HG03442 (cell line): ENCODE results near the gene CTAG2.
"Not testable (repeated sequence)": the region's sequence is repeated elsewhere in the genome, so short reads cannot be mapped to it uniquely, and the experiment has no call there.

Experiments
- ATAC-seq: cut with Tn5 transposase; IDR thresholded peaks from one replicate; pipeline ENCODE4 v1.9.1; 2021; ENCODE audit warnings: mild to moderate bottlenecking, moderate library complexity; ENCODE audit not compliant: unreplicated experiment

Gene CTAG2

GRCh38 chrX:154649503-154650220 lies 3.7 kb downstream of the CTAG2 start:
- no peak for ATAC-seq

GRCh38 chrX:154648931-154649330 lies 4.4 kb downstream of the CTAG2 start:
- no peak for ATAC-seq

- not testable (repeated sequence) for ATAC-seq
These were observed 7.5 kb downstream of the CTAG2 start for GRCh38 chrX:154645745-154646378.

- ATAC-seq: not testable (repeated sequence)
These were observed 9.7 kb downstream of the CTAG2 start for GRCh38 chrX:154643708-154644107.

- not testable (repeated sequence) for ATAC-seq
These were observed 11.6 kb downstream of the CTAG2 start for GRCh38 chrX:154641740-154642139.

GRCh38 chrX:154633661-154634060 lies 19.7 kb downstream of the CTAG2 start:
- ATAC-seq: not testable (repeated sequence)

- not testable (repeated sequence) for ATAC-seq
These were observed 22.4 kb downstream of the CTAG2 start for GRCh38 chrX:154630949-154631348.

- not testable (repeated sequence) for ATAC-seq
These were observed 24.4 kb downstream of the CTAG2 start for GRCh38 chrX:154628960-154629359.

GRCh38 chrX:154620767-154621414 lies 32.5 kb downstream of the CTAG2 start:
- ATAC-seq: not testable (repeated sequence)

- not testable (repeated sequence) for ATAC-seq
These were observed 34.2 kb downstream of the CTAG2 start, which contains the start of gene CTAG1B for GRCh38 chrX:154619182-154619581. TSS of gene CTAG1B (minus strand) at chrX:154619282. CDS start at chrX:154619218, 64 bp downstream.

GRCh38 chrX:154613586-154613985 lies 39.8 kb downstream of the CTAG2 start:
- not testable (repeated sequence) for ATAC-seq

- not testable (repeated sequence) for ATAC-seq
These were observed 42.2 kb downstream of the CTAG2 start for GRCh38 chrX:154611146-154611545.

- not testable (repeated sequence) for ATAC-seq
These were observed 44.6 kb downstream of the CTAG2 start for GRCh38 chrX:154608823-154609222.

GRCh38 chrX:154607976-154608375 lies 45.4 kb downstream of the CTAG2 start:
- not testable (repeated sequence) for ATAC-seq

- ATAC-seq: no peak
These were observed 46.0 kb downstream of the CTAG2 start for GRCh38 chrX:154607370-154607769.

- no peak for ATAC-seq
These were observed 47.8 kb downstream of the CTAG2 start for GRCh38 chrX:154605566-154605965.

- no peak for ATAC-seq
These were observed 49.6 kb downstream of the CTAG2 start for GRCh38 chrX:154603438-154604430.

- ATAC-seq: no peak
These were observed 50.5 kb downstream of the CTAG2 start for GRCh38 chrX:154602766-154603437.

- ATAC-seq: no peak
These were observed 51.2 kb downstream of the CTAG2 start for GRCh38 chrX:154602226-154602625.
